Measurements from ENCODE around the gene PTTG1.

DNA sequence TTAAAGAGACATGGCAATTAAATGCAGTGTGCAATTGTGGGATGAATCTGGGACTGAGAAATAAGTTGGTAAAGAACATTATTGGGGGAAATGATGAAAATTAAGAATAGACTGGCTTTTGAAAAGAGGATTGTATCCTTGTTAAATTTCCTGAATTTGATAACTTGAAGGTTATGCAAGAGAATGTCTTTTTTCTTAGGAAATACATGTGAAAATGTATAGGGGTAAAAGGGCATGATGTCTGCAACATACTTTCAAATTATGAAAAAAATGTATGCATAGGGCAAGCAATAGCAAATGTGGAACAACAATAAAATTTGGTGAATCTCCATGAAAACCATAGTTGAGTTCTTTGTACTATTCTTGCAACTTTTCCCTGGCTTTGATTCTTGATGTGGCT is 24.1 kb downstream of the PTTG1 start:
- no peak for TF ChIP-seq CTCF (IDR thresholded peaks at IDR 0.05)
- TF ChIP-seq EZH2 (IDR thresholded peaks at IDR 0.05; ENCODE audit: borderline replicate concordance, insufficient read depth, low read depth, low read length, poor library complexity, severe bottlenecking), result no peak

All from B cell (primary cell).